Skeletal muscle tissue (tissue), 4 donors: ENCODE results near the gene CHAD. TPM values are rescaled to one million over a fixed set of nuclear protein-coding genes. Genes with fewer than 3 reads are reported as not detected.
A peak's percentile ranks its signal among the peaks of the same experiment; 100 is the strongest.

Experiments used
- H3K27ac ChIP-seq: one replicate; pipeline ENCODE4 v1.7.0; 2013; ENCODE audit warnings: mild to moderate bottlenecking, low read depth, low read length, inconsistent platforms
- H3K27me3 ChIP-seq, 3 donors: one replicate each; pipeline ENCODE4 v1.7.0; 2013; ENCODE audit warnings: low read length in 3 of 3; ENCODE audit not compliant: control insufficient read depth in 3 of 3, insufficient read depth in 3 of 3
- H3K36me3 ChIP-seq, 3 donors: one replicate each; pipeline ENCODE4 v1.7.0; 2013; ENCODE audit warnings: low read length in 3 of 3; ENCODE audit not compliant: control insufficient read depth in 3 of 3, insufficient read depth in 3 of 3
- H3K4me1 ChIP-seq, 3 donors: one replicate each; pipeline ENCODE4 v1.7.0; 2013; ENCODE audit warnings: low read length in 3 of 3, mild to moderate bottlenecking in 3 of 3; ENCODE audit not compliant: control insufficient read depth in 3 of 3, insufficient read depth in 3 of 3
- H3K4me3 ChIP-seq, 3 donors: one replicate each; pipeline ENCODE4 v1.7.0; 2013; ENCODE audit warnings: low read length in 3 of 3
- H3K9ac ChIP-seq, 3 donors: one replicate each; pipeline ENCODE4 v1.7.0; 2013; ENCODE audit warnings: low read length in 3 of 3, mild to moderate bottlenecking in 3 of 3, moderate library complexity in 2 of 3, low read depth in 1 of 3
- H3K9me3 ChIP-seq, 3 donors: one replicate each; pipeline ENCODE4 v1.7.0; 2013; ENCODE audit warnings: low read length in 3 of 3; ENCODE audit not compliant: control insufficient read depth in 3 of 3
- total RNA-seq: library from RNA; depleted of rRNA; stranded (reverse); fragments of >200 nt; gene quantifications from one replicate; pipeline ENCODE4 v1.2.3, GENCODE V29; 2014
- donor health status: Osteomylitis.

The CHAD gene
- total RNA-seq, 1 donor from 2014 or later: 1.6 TPM

DNA sequence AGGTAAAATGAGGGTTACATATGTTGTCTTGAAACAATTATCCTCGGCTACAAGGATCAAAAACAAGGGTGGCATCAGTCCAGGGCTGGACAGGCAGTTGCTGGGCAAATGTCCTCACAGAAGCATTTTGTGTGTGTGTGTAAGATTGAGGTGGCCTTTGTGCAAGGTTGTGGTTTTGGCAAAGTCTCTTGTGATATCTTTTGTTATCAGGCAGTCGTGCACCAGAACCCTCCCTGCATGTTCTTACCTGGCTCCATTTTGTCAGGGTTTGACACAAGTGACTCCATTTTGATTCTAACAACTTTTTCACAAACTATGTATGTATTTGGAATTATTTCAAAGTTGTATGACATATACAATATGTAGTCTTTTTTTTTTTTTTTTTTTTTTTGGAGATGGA is 20.0 kb downstream of the CHAD start:
- H3K4me1 ChIP-seq: peaks cover 5 to 23% (median 7%) of the 10 kb centered on the region in 3 donors
- H3K9me3 ChIP-seq: no peaks in the 10 kb centered on the region
- H3K27ac ChIP-seq: no peak overlapping the region
- H3K27me3 ChIP-seq: no peaks in the 10 kb centered on the region
- no peaks in the 10 kb centered on the region for H3K36me3 ChIP-seq
- H3K9ac ChIP-seq: no peak overlapping the region
- H3K4me3 ChIP-seq: no peak overlapping the region

DNA sequence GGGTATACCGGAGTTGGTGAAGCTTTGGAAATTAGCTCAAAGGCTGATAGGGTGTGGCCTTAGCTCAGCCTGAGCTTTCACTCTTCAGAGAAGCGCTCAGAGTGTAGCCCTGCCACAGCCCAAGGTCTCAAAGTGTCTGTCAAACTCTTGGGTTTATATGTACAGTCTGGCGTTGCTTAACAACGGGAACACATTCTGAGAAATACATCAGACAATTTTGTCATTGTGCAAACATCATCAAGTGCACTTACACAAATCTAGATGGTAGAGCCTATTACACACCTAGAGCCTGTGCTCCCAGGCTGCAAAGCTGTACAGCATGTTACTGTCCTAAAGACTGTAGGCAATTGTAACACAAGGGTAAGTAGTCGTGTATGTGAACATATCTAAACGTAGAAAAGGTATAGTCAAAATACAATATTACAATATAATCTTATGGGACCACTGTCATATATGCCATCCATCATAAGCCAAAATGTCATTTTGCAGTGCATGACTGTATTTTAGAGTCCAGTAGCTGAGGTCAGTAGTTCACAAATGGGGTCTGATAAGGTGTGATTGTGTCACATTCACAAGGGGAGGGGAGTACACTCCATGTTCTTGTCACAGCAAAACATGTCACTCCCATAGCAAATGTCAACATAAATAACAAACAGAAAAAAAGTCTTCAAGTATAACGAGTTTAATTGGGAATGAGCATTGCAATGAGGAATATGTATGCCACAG is 20.6 kb downstream of the CHAD start:
- Histone ChIP-seq H3K36me3 (no peaks in the 10 kb centered on the region), H3K4me3 (no peak overlapping the region), H3K27ac (no peak overlapping the region), H3K4me1 (peaks cover 6 to 24% (median 13%) of the 10 kb centered on the region in 3 donors), H3K27me3 (no peaks in the 10 kb centered on the region), H3K9me3 (no peaks in the 10 kb centered on the region), H3K9ac (no peak overlapping the region)

DNA sequence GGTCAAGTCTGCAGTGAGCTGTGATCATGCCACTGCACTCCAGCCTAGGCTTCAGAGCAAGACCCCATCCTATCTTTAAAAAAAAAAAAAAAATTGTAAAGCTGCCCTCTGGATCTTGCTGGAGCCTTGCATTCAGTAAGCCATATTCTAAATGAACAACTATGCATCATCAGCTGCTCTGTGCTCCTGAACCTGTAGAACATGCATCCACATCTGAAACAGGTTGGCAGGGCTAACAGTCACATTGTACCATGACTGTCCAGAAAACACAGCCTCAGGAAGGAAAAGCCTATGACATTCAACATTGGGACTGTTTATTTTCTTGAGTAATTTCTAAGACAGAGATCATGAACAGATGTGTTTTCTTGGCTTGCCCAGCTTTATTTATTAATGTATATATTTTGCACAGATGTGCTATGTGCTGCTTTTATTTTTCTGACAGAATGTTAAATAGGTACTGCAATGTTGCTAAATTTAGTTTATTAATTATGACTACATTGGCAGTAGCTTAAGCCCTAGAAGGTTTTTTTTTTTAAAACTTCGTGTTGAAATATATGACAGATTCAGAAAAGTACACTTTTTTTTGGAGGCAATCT is 22.9 kb downstream of the CHAD start:
- H3K27ac ChIP-seq: no peak overlapping the region
- H3K27me3 ChIP-seq: no peaks in the 10 kb centered on the region
- H3K4me3 ChIP-seq: no peak overlapping the region
- no peaks in the 10 kb centered on the region for H3K36me3 ChIP-seq
- H3K4me1 ChIP-seq: peaks cover 15 to 35% (median 17%) of the 10 kb centered on the region in 3 donors
- H3K9ac ChIP-seq: no peak overlapping the region
- no peaks in the 10 kb centered on the region for H3K9me3 ChIP-seq

DNA sequence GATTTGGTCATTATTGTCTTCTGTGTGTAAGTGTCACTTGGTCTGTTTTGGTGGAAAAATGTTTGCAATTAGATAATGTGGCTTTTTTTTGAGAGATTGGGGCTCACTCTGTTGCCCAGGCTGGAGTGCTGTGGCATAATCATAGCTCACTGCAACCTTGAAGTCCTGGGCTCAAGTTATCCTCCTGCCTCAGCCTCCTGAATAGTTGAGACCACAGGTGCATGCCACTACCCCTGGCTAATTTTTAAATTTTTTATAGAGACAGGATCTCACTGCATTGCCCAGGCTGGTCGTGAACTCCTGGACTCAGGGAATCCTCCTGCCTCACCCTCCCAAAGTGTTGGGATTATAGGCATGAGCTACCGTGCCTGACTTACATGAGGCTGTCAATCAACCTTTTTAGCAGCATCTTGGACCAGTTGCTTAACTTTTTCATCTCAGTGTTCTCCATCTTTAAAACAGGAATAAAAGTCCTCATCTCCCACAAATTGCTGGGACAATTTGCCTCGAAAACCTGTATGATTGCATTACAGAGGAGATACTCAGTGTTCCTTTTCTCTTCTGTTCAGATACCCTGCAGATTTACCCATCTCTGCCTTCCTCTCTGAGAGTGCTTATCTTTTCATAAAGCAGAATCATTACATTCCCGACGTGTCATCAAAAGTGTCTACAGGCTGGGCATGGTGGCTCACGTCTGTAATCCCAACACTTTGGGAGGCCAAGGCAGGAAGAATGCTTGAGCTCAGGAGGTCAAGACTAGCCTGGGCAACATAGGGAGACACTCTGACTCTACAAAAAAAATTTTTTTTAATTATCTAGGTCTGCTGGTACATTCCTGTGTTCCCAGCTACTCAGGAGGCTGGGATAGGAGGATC is 23.6 kb downstream of the CHAD start:
- no peaks in the 10 kb centered on the region for H3K9me3 ChIP-seq
- H3K4me3 ChIP-seq: no peak overlapping the region
- peaks cover 23 to 43% (median 23%) of the 10 kb centered on the region in 3 donors for H3K4me1 ChIP-seq
- peak overlapping the region; percentile 30 for H3K27ac ChIP-seq
- H3K36me3 ChIP-seq: no peaks in the 10 kb centered on the region
- no peak overlapping the region for H3K9ac ChIP-seq
- H3K27me3 ChIP-seq: no peaks in the 10 kb centered on the region

DNA sequence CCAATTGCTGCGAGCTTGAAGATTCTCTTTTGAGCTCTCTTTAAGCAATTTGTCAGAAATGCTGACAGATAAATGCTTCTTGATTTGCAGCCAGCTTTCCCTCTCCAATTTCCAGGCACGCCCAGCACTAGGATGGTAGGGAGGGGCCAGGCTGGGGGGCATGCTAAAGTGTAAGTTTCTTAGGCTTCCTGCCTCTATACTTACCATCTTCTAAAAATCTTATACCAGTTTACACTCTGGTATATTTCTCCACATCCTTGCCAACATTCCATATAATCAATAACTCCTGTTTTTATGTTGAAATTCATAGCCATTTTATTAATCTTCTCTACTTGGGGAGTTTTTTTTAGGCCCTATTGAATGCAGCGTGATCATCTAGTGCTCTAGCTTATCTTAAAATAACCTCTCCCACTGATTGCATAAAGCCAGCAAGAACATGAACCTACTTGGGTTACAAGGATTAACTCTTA is 25.1 kb downstream of the CHAD start:
- Histone ChIP-seq H3K4me3 (peak overlapping the region in 2 of 3 donors; percentile 1 to 51), H3K27me3 (no peaks in the 10 kb centered on the region), H3K9ac (peak overlapping the region; percentile 55 to 82 (median 69)), H3K36me3 (no peaks in the 10 kb centered on the region), H3K4me1 (peaks cover 24 to 44% (median 25%) of the 10 kb centered on the region in 3 donors), H3K9me3 (no peaks in the 10 kb centered on the region), H3K27ac (peak overlapping the region; percentile 78)

DNA sequence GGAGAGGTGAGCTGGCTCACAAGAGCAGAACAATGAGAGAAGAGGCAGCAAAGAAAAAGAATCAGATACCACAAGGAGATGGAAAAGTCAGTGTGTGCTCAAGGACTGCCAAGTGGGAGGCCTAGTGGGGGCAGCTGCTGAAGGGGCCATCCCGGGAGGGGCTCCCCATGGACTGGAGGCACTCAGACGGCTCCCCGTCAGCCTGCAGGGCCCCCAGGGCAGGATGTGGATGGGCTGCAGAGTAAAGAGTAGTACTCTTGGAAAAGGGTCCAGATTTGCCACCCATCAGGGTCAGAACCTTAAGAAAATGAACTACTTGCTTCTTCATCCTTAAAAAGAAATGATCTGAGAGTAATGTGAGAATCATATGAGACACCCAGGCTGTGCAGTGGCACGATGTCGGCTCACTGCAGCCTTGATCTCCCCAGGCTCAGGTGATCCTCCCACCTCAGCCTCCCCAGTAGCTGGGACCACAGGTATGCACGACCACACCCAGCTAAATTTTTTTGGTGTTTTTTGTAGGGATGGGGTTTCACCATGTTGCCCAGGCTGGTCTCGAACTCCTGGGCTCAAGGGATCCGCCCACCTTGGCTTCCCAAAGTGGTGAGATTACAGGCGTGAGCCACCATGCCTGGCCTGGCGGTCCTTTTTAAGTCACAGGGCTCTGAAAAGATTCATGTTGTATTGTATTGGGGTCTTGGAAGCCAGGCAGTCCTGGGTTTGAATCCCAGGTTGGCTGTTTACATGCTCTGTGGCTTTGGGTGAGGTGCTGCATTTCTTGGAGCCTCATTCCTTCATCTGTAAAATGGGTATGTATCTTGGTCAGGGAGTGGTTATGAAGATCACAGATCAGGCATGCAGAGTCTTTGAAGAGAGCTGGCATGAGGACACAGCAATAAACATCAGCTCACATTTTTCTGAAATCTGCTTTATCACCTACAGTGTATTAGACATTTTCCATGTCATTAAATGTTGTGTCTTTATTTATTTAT is 27.5 kb downstream of the CHAD start:
- Histone ChIP-seq H3K27ac (peak overlapping the region; percentile 67), H3K9me3 (no peaks in the 10 kb centered on the region), H3K27me3 (no peaks in the 10 kb centered on the region), H3K9ac (peak overlapping the region; percentile 46 to 69 (median 62)), H3K4me3 (peak overlapping the region in 1 of 3 donors; percentile 22), H3K36me3 (no peaks in the 10 kb centered on the region), H3K4me1 (peaks cover 22 to 37% (median 25%) of the 10 kb centered on the region in 3 donors)

DNA sequence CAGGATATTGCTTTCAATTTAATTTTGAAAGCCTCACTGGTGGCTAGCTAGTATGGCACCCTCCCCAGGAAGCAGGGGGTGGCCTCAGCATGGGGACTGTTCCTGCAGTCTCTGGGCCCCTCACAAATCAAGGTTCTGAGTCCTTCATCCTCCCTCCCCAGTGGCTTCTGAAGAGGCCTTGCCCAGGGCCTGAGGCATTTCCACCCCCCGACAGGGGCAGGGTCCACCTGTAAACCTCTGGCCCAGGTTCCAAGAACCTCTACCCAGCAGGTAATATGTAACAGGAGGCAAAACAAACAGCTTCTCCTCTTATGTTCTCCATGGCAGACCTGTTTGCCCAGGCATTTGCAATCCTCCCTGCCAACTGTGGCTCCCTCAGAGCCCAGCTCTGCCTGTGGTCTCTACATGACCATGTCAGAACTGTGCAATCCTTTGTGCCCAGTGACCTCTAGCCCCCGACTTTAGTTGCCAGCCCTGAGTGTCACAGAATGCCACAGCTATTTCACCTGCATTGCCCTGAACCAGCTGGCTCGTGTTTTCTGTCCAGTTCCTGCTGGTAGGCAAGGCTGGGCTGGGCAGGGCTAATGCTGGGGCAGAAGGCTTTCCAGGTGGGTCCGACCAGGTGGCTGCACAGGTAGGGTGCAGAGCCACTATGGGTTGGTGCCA is 28.4 kb downstream of the CHAD start:
- H3K27ac ChIP-seq: peak overlapping the region; percentile 67
- peaks cover 22 to 34% (median 25%) of the 10 kb centered on the region in 3 donors for H3K4me1 ChIP-seq
- H3K9ac ChIP-seq: peak overlapping the region; percentile 46 to 69 (median 62)
- H3K36me3 ChIP-seq: no peaks in the 10 kb centered on the region
- H3K9me3 ChIP-seq: no peaks in the 10 kb centered on the region
- no peaks in the 10 kb centered on the region for H3K27me3 ChIP-seq
- H3K4me3 ChIP-seq: peak overlapping the region in 1 of 3 donors; percentile 22

DNA sequence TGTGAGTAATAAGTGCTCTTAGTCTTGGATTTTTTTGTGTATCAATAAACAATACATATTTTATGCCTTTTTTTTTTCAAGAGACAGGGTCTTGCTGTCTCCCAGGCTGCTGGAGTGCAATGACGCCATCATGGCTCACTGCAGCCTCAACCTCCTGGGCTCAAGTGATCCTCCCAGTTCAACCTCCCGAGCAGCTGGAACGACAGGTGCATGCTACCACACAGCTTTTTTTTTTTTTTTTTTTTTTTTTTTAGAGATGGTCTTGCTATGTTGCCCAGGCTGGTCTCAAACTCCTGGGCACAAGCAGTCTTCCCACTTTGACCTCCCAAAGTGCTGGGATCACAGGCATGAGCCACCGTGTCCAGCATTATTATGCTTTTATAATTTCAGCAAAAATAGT is 29.7 kb downstream of the CHAD start:
- no peaks in the 10 kb centered on the region for H3K27me3 ChIP-seq

More for the DNA sequence above, 29.7 kb downstream of the CHAD start:
- Histone ChIP-seq H3K27ac (no peak overlapping the region), H3K4me3 (no peak overlapping the region), H3K9me3 (no peaks in the 10 kb centered on the region), H3K9ac (no peak overlapping the region), H3K4me1 (peaks cover 20 to 22% (median 22%) of the 10 kb centered on the region in 3 donors), H3K36me3 (no peaks in the 10 kb centered on the region)
